GM21619 (cell line): ENCODE data around the gene RHBDF1.
A peak's percentile ranks its signal among the peaks of the same experiment; 100 is the strongest.
"Not testable (repeated sequence)": the region's sequence is repeated elsewhere in the genome, so short reads cannot be mapped to it uniquely, and the experiment has no call there.

Experiments
- ATAC-seq: cut with Tn5 transposase; IDR thresholded peaks from one replicate; pipeline ENCODE4 v1.9.1; 2021; ENCODE audit not compliant: unreplicated experiment

RHBDF1 gene

DNA sequence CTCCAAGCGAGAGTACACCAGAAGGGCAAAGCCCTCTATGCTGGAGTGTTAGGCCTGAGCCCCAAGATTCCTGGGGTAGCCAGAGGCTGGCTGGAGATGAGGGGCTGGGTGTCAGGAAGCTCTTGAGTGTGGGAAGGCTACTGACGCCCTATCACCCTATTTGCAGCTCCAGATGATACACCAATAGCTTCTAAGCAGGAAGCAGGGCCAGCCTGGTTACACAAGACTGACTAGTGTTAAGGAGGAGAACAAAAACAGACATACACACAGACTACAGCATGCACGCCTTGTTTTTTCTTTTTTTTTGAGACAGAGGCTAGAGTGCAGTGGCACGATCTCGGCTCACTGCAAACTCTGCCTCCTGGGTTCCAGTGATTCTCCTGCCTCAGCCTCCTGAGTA lies 34.9 kb downstream of the RHBDF1 start:
- no peak for ATAC-seq

DNA sequence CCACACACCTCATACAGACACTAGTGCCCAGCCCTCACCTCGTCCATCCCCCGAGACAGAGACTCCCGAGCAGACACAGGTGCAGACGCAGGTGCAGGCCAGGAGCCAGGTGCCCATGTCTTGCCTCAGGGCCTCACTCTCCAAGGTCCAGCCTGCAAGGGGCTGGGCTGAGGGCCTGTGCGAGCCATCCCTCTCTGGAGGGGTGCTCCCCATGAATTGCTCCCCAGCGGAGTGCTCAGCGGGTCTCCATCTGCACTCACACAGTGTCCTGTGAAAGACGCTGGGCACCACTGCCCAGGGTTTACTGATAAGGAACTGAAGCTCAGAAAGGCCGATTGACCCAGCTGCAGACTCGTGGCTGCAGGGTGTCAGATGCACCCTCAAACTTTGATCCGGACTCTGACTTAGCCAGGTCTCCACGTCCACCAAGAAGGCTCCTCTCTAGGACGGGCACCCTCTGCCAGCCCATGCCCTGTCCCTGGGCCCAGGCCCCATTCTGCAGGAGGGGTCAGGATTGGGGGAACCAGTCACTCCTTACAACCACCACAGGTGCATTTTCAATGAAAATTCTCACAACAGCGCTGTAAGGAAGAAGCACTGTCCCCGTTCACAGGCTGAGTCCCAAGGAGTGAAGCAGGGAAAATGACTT lies 36.0 kb downstream of the RHBDF1 start:
- ATAC-seq = no peak

DNA sequence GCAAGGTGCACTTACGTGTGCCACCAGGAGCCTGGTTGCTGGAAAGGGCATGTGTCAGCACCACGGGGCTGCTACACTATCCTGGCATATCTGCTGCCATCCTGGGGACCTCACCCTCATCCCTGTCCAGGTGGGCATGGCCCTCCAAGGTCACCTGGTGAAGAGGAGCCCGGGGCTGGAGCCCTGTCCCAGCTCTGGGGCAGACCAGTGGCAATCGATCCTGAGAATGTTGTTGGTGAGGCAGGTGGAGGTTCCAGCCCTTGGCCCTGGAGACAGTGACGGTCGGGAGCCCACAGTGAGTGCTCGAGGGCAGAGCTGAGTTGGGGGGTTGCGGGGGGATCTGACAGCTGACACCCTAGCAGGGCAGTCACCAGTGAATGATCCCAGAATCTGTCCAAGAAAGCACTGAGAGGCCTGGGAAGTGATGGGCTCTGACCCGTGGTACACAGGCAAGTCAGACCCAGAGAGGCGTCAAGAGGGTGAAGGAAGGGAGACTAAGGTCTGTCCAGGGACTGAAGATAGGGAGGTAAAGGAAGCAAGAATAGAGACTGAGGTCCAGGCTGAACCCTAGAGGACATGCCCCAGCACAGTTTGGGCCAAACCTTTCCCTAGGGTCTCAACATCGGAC lies 36.6 kb downstream of the RHBDF1 start:
- no peak for ATAC-seq

DNA sequence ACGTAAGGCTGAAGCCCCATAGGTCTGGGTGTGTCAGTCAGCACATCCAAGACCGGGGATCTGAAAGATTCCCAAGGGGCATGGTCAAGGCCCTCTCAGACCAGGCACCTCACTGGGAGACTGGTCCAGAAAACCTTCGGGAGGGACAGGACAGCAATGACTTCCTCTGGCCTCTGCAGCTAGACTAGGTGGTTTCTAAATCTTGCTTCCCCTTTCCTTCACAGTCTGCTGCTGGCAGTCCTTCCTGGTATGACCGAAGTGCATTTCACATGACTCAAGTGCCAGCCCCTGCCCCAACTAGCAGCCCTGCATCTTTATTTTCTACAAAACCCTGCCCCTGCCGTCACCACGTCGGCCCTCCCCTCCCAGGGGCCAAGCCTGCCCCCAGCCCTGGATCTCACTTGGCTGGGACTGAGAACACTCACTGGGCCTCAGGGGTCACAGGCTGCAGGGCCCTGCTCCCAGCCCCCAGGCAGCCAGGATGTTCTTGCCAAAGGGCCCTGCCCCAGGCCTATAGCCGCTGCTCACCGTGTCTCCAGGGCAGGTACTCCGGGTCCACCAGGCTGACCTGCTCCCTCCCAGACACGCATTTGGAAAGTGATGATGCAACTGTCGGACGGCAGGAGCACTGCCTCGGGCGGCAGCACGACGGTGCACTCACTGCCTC lies 37.3 kb downstream of the RHBDF1 start:
- ATAC-seq = peak; percentile 45

DNA sequence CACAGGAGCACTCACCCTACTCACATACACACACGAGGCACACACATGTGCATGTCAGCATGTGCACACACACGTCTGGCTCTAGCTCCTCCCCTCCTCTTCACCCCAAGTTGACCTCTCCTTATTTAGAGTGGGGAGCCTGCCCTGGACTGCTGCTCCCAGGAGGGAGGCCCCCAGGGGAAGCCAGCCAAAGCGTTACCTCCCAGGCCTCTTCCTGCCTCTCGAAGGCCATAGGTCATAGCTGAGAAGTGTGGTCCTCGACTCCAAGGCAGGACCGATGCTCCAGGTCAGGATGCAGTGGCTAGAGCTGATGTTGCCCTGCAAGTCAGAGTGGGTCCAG lies 37.8 kb downstream of the RHBDF1 start:
- ATAC-seq = no peak

DNA sequence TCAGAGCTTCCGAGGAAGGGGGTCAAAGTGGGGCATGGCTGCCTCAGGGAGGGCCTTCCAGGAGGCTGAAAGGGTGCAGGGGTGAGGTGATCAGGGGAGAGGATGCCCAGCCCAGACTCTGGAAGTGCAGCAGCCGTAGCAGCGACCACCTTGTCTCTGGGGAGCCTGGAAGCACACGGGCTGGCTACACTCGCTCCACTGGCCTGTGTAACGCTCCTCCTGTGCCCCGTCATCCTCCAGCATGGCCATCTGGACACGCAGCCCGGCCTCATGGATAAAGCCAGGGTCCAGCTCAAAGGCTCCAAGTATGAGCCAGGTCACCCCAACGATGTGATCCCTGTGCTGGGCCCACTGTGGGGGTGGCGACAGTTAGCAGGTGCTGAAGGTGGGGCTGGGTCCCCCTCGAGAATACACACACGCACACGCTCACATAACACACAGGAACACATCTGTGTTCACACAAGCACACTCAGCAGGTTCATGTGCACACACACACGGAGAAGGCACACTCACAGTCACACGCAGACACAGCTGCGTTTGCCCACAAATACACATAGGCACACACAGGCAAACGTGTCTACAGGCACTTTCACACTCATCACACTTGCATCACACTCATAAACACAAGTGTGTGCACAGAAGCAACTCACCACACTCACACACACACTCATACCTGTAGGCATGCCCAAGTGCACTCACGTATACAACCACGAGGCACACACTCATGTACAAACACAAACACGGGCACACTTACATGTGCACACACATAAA lies 38.4 kb downstream of the RHBDF1 start:
- no peak for ATAC-seq

DNA sequence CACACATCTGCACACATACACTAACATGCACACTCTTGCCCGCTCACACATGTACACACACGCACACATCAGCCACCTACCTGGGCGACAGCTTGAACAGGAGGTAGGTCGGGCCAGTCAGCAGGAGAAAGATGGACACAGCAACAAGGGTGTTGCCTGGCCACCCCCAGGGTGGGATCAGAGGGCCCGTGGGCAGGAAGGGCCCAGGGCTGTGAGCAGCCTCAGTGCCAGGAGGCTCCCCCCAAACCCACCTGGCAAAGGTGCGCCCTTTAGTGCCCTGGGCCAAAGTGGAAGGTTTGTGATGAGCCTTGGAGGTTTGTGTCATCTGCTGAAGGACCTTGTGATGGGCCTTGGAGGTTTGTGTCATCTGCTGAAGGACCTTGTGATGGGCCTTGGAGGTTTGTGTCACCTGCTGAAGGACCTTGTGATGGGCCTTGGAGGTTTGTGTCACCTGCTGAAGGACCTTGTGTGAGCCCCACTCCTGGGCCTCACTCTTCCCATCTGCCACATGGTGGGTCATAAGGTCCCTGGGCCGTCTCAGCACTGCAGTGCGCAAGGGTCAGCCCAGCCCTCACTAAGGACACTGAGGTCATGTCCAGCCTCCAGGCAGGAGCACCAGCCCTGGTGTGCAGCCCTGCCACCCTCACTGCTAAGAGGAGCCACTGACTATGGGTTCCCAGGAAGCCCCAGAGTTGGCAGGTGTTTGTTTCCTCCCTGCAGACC lies 39.1 kb downstream of the RHBDF1 start:
- ATAC-seq = not testable (repeated sequence)

DNA sequence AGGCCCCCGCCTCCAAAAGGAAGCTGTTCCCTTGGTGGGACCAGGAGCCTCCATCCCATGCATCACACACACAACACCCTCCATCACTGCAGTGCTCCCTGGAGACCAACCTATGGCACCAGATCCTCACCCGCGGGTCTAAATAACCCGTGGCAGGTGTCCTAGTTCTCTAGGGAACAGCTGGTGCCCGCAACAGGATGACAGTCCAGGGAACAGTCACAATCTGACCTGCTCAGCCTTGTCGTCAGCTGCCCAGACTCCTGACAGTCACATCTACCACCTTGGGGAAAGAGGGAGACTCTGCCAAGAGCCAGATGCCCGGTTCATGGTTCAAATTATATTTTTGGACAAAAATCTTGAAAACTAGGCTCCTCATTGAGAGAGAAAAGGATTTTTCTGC lies 41.8 kb downstream of the RHBDF1 start:
- not testable (repeated sequence) for ATAC-seq

DNA sequence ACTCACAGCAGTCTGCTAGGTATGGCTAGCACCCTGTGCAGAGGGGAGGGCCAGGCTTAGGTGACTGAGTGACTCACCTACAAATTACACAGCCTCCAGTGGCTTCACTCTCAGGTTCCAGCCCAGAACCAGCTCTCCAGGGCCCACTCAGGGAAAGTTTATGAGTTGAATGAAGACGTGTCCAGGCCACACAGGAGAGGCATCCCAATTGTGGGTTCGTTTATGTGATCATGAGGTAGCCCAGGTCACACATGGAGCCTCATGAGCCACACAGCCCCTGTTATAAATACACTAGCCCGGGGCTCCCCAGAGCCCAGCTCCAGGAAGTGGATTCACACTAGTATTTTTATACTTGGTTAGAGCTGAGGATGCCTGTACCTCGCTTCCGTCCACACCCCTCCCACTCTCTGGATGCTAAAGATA lies 46.5 kb downstream of the RHBDF1 start:
- ATAC-seq = peak; percentile 68

DNA sequence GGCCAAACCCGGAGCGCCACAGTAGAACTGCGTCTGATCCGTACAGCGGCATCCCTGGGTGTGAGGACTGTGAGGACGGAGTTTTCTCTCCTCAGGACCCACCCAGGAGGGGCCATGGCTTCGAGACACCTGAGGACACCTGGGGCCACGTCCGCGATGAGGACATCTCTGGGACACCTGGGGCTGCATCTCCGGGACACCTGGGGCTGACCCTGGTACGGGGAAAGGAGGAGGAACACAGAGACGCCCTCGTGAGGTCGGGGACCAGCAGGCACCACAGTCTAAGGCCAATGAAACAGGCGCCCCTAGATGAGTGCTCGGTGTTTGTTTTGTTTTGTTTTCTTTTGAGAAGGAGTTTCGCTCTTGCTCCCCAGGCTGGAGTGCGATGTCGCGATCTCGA lies 48.3 kb downstream of the RHBDF1 start:
- not testable (repeated sequence) for ATAC-seq

DNA sequence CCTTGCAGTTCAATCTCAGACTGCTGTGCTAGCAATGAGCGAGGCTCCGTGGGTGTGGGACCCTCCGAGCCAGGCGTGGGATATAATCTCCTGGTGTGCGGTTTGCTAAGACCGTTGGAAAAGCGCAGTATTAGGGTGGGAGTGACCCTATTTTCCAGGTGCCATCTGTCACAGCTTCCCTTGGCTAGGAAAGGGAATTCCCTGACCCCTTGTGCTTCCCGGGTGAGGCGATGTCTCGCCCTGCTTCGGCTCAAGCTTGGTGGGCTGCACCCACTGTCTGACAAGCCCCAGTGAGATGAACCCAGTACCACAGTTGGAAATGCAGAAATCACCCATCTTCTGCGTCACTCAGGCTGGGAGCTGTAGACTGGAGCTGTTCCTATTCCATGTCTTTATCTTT lies 51.5 kb downstream of the RHBDF1 start:
- not testable (repeated sequence) for ATAC-seq

DNA sequence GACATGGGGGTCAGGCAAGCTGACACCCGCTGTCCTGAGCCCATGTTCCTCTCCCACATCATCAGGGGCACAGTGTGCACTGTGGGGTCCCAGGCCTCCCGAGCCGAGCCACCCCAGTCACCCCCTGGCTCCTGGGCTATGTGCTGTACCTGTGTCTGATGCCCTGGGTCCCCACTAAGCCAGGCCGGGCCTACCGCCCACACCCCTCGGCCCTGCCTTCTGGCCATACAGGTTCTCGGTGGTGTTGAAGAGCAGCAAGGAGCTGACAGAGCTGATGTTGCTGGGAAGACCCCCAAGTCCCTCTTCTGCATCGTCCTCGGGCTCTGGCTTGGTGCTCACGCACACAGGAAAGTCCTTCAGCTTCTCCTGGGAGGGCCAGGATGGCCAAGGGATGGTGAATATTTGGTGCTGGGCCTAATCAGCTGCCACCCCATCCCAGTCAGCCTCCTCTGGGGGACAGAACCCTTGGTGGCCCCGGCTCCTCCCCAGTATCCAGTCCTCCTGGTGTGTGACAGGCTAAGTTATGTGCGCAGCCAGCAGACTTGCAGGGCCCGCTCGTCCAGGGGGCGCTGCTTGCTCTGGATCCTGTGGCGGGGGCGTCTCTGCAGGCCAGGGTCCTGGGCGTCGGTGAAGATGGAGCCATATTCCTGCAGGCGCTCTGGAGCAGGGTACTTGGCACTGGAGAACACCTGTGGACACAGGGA lies 55.2 kb downstream of the RHBDF1 start:
- ATAC-seq = not testable (repeated sequence)

DNA sequence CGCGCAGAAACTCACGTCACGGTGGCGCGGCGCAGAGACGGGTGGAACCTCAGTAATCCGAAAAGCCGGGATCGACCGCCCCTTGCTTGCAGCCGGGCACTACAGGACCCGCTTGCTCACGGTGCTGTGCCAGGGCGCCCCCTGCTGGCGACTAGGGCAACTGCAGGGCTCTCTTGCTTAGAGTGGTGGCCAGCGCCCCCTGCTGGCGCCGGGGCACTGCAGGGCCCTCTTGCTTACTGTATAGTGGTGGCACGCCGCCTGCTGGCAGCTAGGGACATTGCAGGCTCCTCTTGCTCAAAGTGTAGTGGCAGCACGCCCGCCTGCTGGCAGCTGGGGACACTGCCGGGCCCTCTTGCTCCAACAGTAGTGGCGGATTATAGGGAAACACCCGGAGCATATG lies 61.7 kb downstream of the RHBDF1 start:
- ATAC-seq = not testable (repeated sequence)

DNA sequence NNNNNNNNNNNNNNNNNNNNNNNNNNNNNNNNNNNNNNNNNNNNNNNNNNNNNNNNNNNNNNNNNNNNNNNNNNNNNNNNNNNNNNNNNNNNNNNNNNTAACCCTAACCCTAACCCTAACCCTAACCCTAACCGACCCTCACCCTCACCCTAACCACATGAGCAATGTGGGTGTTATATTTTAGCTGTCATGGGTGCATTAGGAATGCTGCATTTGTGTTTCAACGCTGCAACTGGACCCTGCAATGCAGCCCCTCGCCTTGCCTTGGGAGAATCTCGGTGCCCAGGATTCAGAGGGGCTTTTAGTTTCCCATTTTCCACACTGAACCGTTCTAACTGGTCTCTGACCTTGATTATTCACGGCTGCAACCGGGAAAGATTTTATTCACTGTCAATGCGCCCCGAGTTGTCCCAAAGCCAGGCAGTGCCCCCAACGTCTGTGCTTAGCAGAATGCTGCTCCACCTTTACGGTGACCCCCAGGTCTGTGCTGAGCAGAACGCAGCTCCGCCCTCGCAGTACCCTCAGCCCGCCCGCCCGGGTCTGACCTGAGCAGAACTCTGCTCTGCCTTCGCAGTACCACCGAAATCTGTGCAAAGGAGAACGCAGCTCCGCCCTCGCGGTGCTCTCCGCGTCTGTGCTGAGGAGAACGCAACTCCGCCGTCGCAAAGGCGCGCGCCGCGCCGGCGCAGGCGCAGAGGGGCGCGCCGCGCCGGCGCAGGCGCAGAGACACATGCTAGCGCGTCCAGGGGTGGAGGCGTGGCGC lies 62.3 kb downstream of the RHBDF1 start:
- ATAC-seq = no peak
